ENCODE data around the gene TAF11. TPM values are rescaled to one million over a fixed set of nuclear protein-coding genes. Genes with fewer than 3 reads are reported as not detected.
"Not testable (repeated sequence)": the region's sequence is repeated elsewhere in the genome, so short reads cannot be mapped to it uniquely, and the experiment has no call there.

TAF11 gene, protein sequence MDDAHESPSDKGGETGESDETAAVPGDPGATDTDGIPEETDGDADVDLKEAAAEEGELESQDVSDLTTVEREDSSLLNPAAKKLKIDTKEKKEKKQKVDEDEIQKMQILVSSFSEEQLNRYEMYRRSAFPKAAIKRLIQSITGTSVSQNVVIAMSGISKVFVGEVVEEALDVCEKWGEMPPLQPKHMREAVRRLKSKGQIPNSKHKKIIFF
- total RNA-seq, result 33.8 and 35.8 TPM in 2 replicates
- long read RNA-seq, transcript TAF11-201 (5 exons, 1,580 nt), result major isoform, 226 of 252 reads
- long read RNA-seq, transcript TAF11-202 (4 exons, 1,465 nt), result minor isoform, 5 of 252 reads
- long read RNA-seq, partial matches to known transcripts, result 11 of 252 reads
- long read RNA-seq, other reads (novel, unspliced or antisense), result 9 of 252 reads

DNA sequence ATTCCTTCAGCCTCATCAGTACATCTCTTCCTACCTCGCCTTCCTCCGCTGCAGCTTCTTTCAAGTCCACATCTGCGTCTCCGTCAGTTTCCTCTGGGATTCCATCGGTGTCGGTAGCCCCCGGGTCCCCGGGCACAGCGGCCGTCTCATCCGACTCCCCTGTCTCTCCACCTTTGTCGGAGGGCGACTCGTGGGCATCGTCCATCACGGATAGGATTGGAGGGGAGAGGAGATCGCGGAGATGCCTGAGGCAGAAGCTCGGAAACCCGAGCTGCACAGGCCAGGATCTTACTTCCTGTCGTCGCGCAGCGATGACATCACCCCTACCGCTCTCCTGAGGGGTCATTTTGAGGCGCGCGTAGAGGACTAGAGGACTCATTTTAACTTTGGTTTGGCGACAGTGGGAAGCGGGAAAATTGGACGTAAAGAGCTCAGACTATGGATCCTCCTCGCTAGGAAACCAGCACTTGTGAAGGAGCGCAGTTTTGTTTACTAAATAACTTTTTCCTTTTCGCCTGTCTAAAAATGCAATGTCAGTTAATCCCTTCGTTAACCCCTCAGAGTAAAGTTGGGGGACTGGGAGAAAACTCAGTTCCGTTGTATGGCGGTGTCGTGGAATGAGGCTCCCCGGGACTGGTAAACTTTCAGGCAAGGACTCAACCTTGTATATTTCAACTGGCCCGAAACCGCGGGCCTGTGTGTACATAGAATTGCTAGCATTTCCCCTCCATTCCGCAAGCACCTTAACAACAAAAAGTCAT is at the start of gene TAF11:
Gene TAF11 (minus strand): TSS at position 290 of the 761 bp plus-strand sequence. CDS start 85 bp downstream, at position 205.
- H3K4me3 Mint-ChIP-seq (ENCODE audit: unreplicated experiment), result peak within 1 kb of the TSS; percentile 100
- TF ChIP-seq, protein P1, sequence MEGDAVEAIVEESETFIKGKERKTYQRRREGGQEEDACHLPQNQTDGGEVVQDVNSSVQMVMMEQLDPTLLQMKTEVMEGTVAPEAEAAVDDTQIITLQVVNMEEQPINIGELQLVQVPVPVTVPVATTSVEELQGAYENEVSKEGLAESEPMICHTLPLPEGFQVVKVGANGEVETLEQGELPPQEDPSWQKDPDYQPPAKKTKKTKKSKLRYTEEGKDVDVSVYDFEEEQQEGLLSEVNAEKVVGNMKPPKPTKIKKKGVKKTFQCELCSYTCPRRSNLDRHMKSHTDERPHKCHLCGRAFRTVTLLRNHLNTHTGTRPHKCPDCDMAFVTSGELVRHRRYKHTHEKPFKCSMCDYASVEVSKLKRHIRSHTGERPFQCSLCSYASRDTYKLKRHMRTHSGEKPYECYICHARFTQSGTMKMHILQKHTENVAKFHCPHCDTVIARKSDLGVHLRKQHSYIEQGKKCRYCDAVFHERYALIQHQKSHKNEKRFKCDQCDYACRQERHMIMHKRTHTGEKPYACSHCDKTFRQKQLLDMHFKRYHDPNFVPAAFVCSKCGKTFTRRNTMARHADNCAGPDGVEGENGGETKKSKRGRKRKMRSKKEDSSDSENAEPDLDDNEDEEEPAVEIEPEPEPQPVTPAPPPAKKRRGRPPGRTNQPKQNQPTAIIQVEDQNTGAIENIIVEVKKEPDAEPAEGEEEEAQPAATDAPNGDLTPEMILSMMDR (IDR thresholded peaks at IDR 0.05), result no peak
- H3K27ac Mint-ChIP-seq (ENCODE audit: unreplicated experiment), result peak within 1 kb of the TSS; percentile 100
- no peaks in the 10 kb centered on the region for H3K9me3 Mint-ChIP-seq (ENCODE audit: unreplicated experiment)
- peaks cover 13% of the 10 kb centered on the region for H3K36me3 Mint-ChIP-seq (ENCODE audit: unreplicated experiment)
- no peaks in the 10 kb centered on the region for H3K27me3 Mint-ChIP-seq (ENCODE audit: unreplicated experiment)
- peaks cover 31% of the 10 kb centered on the region for H3K4me1 Mint-ChIP-seq (ENCODE audit: unreplicated experiment)
- DNase-seq (ENCODE audit: extremely low spot score, unreplicated experiment), result peak; percentile 94

DNA sequence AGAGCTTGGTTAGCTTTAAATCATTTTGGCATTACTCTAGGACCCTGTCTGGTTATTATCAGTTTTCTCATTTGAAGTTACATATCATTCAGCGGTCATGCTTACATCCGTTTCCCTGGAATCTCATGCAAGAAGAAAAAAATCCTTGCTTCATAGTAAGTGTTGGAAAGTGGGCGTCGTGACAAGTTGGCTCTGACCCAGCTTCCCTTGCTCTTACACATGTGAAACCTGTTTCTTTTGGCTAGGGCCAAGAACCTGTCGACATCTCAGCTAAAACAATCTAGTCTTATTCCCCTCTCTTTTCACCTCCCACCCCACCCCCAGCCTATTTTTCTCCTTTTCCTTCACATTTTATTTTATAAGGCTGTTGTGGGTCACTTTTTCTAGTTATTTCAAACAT is 46.7 kb upstream of the TAF11 start:
- Mint-ChIP-seq H3K4me3 (ENCODE audit: unreplicated experiment) (no peak overlapping the region), H3K36me3 (ENCODE audit: unreplicated experiment) (no peaks in the 10 kb centered on the region), H3K27ac (ENCODE audit: unreplicated experiment) (no peak overlapping the region), H3K27me3 (ENCODE audit: unreplicated experiment) (no peaks in the 10 kb centered on the region), H3K4me1 (ENCODE audit: unreplicated experiment) (peaks cover 3% of the 10 kb centered on the region), H3K9me3 (ENCODE audit: unreplicated experiment) (no peaks in the 10 kb centered on the region)
- DNase-seq (ENCODE audit: extremely low spot score, unreplicated experiment), result no peak
- TF ChIP-seq, protein P1 (IDR thresholded peaks at IDR 0.05), result no peak

DNA sequence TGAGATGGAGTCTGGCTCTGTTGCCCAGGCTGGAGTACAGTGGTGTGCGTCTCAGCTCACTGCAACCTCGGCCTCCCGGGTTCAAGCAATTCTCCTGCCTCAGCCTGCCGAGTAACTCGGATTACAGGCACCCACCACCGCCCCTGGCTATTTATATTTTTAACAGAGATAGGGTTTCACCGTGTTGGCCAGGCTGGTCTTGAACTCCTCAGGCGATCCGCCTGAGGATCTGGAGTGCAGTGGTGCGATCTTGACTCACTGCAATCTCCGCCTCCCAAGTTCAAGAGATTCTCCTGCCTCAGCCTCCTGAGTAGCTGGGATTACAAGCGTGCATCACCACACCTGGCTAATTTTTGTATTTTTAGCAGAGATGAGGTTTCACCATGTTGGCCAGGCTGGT is 44.4 kb upstream of the TAF11 start:
- H3K4me1 Mint-ChIP-seq (ENCODE audit: unreplicated experiment); H3K36me3 Mint-ChIP-seq (ENCODE audit: unreplicated experiment); H3K9me3 Mint-ChIP-seq (ENCODE audit: unreplicated experiment); H3K27me3 Mint-ChIP-seq (ENCODE audit: unreplicated experiment); H3K4me3 Mint-ChIP-seq (ENCODE audit: unreplicated experiment); H3K27ac Mint-ChIP-seq (ENCODE audit: unreplicated experiment); DNase-seq (ENCODE audit: extremely low spot score, unreplicated experiment): not testable (repeated sequence)

DNA sequence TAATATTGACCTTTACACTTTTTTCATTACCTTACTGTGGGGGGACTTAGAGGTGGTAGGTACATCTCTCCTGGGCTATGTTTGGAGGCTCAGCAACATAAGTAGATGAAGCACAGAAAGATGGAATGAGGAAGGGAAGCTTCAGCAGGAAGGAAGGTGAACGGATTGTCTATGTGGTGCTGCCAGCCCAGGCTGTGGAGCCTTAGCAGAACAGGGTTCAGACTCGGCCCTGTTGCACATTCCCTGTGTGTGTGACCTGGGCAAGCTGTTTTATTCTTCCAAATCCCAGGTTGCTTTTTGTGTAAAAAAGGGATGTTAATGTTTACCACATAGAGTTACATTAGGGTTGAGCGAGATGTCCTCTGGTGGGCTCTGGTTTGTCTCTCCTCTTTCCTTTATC is 42.4 kb upstream of the TAF11 start:
- Mint-ChIP-seq H3K27me3 (ENCODE audit: unreplicated experiment) (no peaks in the 10 kb centered on the region), H3K4me1 (ENCODE audit: unreplicated experiment) (peaks cover 3% of the 10 kb centered on the region), H3K4me3 (ENCODE audit: unreplicated experiment) (no peak overlapping the region), H3K36me3 (ENCODE audit: unreplicated experiment) (no peaks in the 10 kb centered on the region), H3K27ac (ENCODE audit: unreplicated experiment) (no peak overlapping the region), H3K9me3 (ENCODE audit: unreplicated experiment) (no peaks in the 10 kb centered on the region)
- DNase-seq (ENCODE audit: extremely low spot score, unreplicated experiment), result no peak
- TF ChIP-seq, protein P1 (IDR thresholded peaks at IDR 0.05), result no peak

DNA sequence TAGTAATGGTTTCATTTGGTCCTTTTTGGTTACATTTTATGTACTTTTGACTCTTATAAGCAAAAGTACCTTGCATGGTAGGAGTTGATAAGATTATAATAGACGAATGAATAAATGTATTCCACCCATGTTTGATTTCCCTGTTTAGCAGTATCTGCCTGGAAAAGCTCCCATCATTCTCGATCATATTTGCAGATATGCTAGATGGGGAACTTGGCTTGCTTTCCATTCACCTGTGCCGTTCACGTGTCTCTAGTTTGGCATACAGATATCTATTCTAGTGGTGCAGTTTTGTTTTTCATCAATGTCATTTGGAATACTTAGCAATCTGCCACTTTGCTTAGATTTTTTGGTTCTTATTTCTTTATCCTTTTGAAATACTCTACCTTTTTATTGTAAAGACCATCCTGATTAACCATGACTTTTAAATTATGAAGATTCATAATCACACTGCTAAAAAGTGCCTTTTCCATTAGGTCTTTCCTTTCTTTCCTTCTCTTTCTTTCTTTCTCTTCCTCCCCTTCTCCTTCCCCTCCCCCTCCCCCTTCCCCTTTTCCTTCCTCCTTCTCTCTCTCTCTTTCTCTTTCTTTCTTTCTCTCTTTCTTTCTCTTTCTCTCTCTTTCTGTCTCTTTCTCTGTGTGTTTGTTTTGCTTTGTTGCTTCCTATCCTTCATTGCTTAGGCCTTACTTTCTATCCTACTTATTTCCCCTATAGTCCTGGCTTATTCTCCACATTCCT is 41.6 kb upstream of the TAF11 start:
- Mint-ChIP-seq H3K27ac (ENCODE audit: unreplicated experiment) (no peak overlapping the region), H3K4me3 (ENCODE audit: unreplicated experiment) (no peak overlapping the region), H3K4me1 (ENCODE audit: unreplicated experiment) (peaks cover 3% of the 10 kb centered on the region), H3K36me3 (ENCODE audit: unreplicated experiment) (no peaks in the 10 kb centered on the region), H3K9me3 (ENCODE audit: unreplicated experiment) (no peaks in the 10 kb centered on the region), H3K27me3 (ENCODE audit: unreplicated experiment) (no peaks in the 10 kb centered on the region)
- TF ChIP-seq, protein P1 (IDR thresholded peaks at IDR 0.05), result no peak
- DNase-seq (ENCODE audit: extremely low spot score, unreplicated experiment), result no peak

Measured in osteocyte (in vitro differentiated cells).